Smooth muscle cell (in vitro differentiated cells): ENCODE results near the gene STK11. TPM values are rescaled to one million over a fixed set of nuclear protein-coding genes. Genes with fewer than 3 reads are reported as not detected.
A peak's percentile ranks its signal among the peaks of the same experiment; 100 is the strongest.

Experiments
- DNase-seq: peaks from one replicate; lab custom pipeline; 2025; ENCODE audit not compliant: unreplicated experiment; lab: John Stamatoyannopoulos, UW
- H2AFZ ChIP-seq: fragments of 200-600 bp; sonication (generic); 2 replicates; pipeline ENCODE4 v1.6.0; 2016; ENCODE audit warnings: antibody characterized with exemption, low read depth, mild to moderate bottlenecking
- H3F3A ChIP-seq: fragments of 200-600 bp; sonication (generic); 2 replicates; pipeline ENCODE4 v1.6.0; 2017; ENCODE audit warnings: antibody characterized with exemption, low read depth
- H3K27ac ChIP-seq: fragments of 200-600 bp; sonication (generic); 2 replicates; pipeline ENCODE4 v1.5.1; 2016; ENCODE audit warnings: low read depth, mild to moderate bottlenecking
- H3K27me3 ChIP-seq: fragments of 200-600 bp; sonication (generic); 2 replicates; pipeline ENCODE4 v1.6.1; 2016; ENCODE audit warnings: low read depth, mild to moderate bottlenecking
- H3K36me3 ChIP-seq: fragments of 200-600 bp; sonication (generic); 2 replicates; pipeline ENCODE4 v1.5.1; 2016; ENCODE audit warnings: low read depth
- H3K4me1 ChIP-seq: fragments of 200-600 bp; sonication (generic); 2 replicates; pipeline ENCODE4 v1.5.1; 2016; ENCODE audit warnings: low read depth
- H3K4me2 ChIP-seq: fragments of 200-600 bp; sonication (generic); 2 replicates; pipeline ENCODE4 v1.6.0; 2016; ENCODE audit warnings: mild to moderate bottlenecking
- H3K4me3 ChIP-seq: fragments of 200-600 bp; sonication (generic); 2 replicates; pipeline ENCODE4 v1.5.1; 2016; ENCODE audit warnings: mild to moderate bottlenecking
- H3K79me2 ChIP-seq: fragments of 200-600 bp; sonication (generic); 2 replicates; pipeline ENCODE4 v1.6.0; 2016; ENCODE audit warnings: low read depth, mild to moderate bottlenecking
- H3K9ac ChIP-seq: fragments of 200-600 bp; sonication (generic); 2 replicates; pipeline ENCODE4 v1.6.0; 2016; ENCODE audit warnings: low read depth
- H3K9me3 ChIP-seq: fragments of 200-600 bp; sonication (generic); replicated peaks from 2 replicates; pipeline ENCODE4 v1.5.1; 2016; ENCODE audit warnings: low read depth
- H4K20me1 ChIP-seq: fragments of 200-600 bp; sonication (generic); 2 replicates; pipeline ENCODE4 v1.6.0; 2016; ENCODE audit warnings: low read depth
- CTCF ChIP-seq: fragments of 200-600 bp; sonication (generic); IDR thresholded peaks from 2 replicates; pipeline ENCODE4 v1.5.1; 2017; ENCODE audit warnings: borderline replicate concordance, mild to moderate bottlenecking, antibody characterized with exemption; ENCODE audit not compliant: insufficient read depth, poor library complexity, severe bottlenecking
- WGBS: methylation state at CpG from one replicate; pipeline ENCODE4 v1.1.7; 2016; ENCODE audit warnings: low lambda C conversion rate; 5-methylcytosine and 5-hydroxymethylcytosine counted together
- polyA plus RNA-seq: library from polyadenylated mRNA; unstranded; fragments of >200 nt; fragmentation: Nextera tagmentation; extraction: Ambion mirVana; gene quantifications from 2 replicates; pipeline ENCODE4 v1.2.1, GENCODE V29; 2016
- total RNA-seq: library from RNA; depleted of rRNA; stranded (reverse); fragments of >200 nt; gene quantifications from 2 replicates; pipeline ENCODE4 v1.2.3, GENCODE V29; 2014

The STK11 gene
- total and polyA plus RNA-seq, 2 experiments from 2014 or later = 23.6 to 62.3 TPM

- H3F3A ChIP-seq = peaks cover 12% of the 10 kb centered on the region
- TF ChIP-seq CTCF = no peak
- peaks cover 71% of the 10 kb centered on the region for H4K20me1 ChIP-seq
- H3K4me3 ChIP-seq = no peak overlapping the region
- no peak overlapping the region for H2AFZ ChIP-seq
- H3K4me2 ChIP-seq = peak overlapping the region; percentile 77
- H3K4me1 ChIP-seq = peaks cover 16% of the 10 kb centered on the region
- no peaks in the 10 kb centered on the region for H3K36me3 ChIP-seq
- H3K27me3 ChIP-seq = no peaks in the 10 kb centered on the region
- no peak overlapping the region for H3K9ac ChIP-seq
- DNase-seq = no peak
- WGBS = 79% methylated on average over 52 of the region's 52 CpGs
- peak overlapping the region; percentile 63 for H3K27ac ChIP-seq
- H3K9me3 ChIP-seq = no peaks in the 10 kb centered on the region
- H3K79me2 ChIP-seq = peaks cover 76% of the 10 kb centered on the region
Observed at GRCh38 chr19:1169921-1170885, 35.4 kb upstream of the STK11 start.

- no peak overlapping the region for H3K4me3 ChIP-seq
Observed at GRCh38 chr19:1170938-1171754, 34.4 kb upstream of the STK11 start.

GRCh38 chr19:1171755-1172352 lies 33.7 kb upstream of the STK11 start:
- Histone ChIP-seq H3F3A (peaks cover 14% of the 10 kb centered on the region), H3K27ac (peak overlapping the region; percentile 75), H3K4me3 (peak overlapping the region; percentile 85), H4K20me1 (peaks cover 57% of the 10 kb centered on the region), H3K4me2 (peak overlapping the region; percentile 100), H3K4me1 (peaks cover 16% of the 10 kb centered on the region), H2AFZ (no peak overlapping the region), H3K79me2 (peaks cover 67% of the 10 kb centered on the region), H3K9me3 (no peaks in the 10 kb centered on the region), H3K27me3 (no peaks in the 10 kb centered on the region), H3K36me3 (no peaks in the 10 kb centered on the region), H3K9ac (peak overlapping the region; percentile 11)
- 66% methylated on average over 14 of the region's 15 CpGs for WGBS
- TF ChIP-seq CTCF = no peak
- DNase-seq = no peak

More at GRCh38 chr19:1170938-1171754, 34.4 kb upstream of the STK11 start:
- Histone ChIP-seq H3K9ac (no peak overlapping the region), H3K27ac (peak overlapping the region; percentile 75), H3F3A (peaks cover 14% of the 10 kb centered on the region), H2AFZ (no peak overlapping the region), H3K36me3 (no peaks in the 10 kb centered on the region), H3K9me3 (no peaks in the 10 kb centered on the region), H4K20me1 (peaks cover 64% of the 10 kb centered on the region), H3K27me3 (no peaks in the 10 kb centered on the region), H3K4me2 (peak overlapping the region; percentile 100), H3K79me2 (peaks cover 73% of the 10 kb centered on the region), H3K4me1 (peaks cover 16% of the 10 kb centered on the region)
- WGBS = 87% methylated on average over 34 of the region's 38 CpGs
- DNase-seq = no peak
- no peak for TF ChIP-seq CTCF
